Measurements from ENCODE around the gene MAD1L1.
"Not testable (repeated sequence)": the region's sequence is repeated elsewhere in the genome, so short reads cannot be mapped to it uniquely, and the experiment has no call there.

MAD1L1 gene

GRCh38 chr7:2042650-2043049 is 190.1 kb downstream of the MAD1L1 start:
- H3K9ac ChIP-seq (ENCODE audit: low read length): no peak overlapping the region
- no peaks in the 10 kb centered on the region for H3K36me3 ChIP-seq (ENCODE audit: insufficient read depth, low read length)
- H3K27ac ChIP-seq (ENCODE audit: low read depth, low read length): no peak overlapping the region
- no peaks in the 10 kb centered on the region for H3K4me1 ChIP-seq (ENCODE audit: insufficient read depth, low read length)
- H3K4me3 ChIP-seq (ENCODE audit: low read depth in 1 of 2, low read length in 2 of 2): no peak overlapping the region
- no peaks in the 10 kb centered on the region for H3K27me3 ChIP-seq (ENCODE audit: control insufficient read depth in 1 of 2, insufficient read depth in 2 of 2, low read length in 2 of 2)
- H3K9me3 ChIP-seq (ENCODE audit: low read length): no peaks in the 10 kb centered on the region

- no peaks in the 10 kb centered on the region for H3K4me1 ChIP-seq (ENCODE audit: insufficient read depth, low read length)
- H3K27me3 ChIP-seq (ENCODE audit: control insufficient read depth in 1 of 2, insufficient read depth in 2 of 2, low read length in 2 of 2): no peaks in the 10 kb centered on the region
- H3K4me3 ChIP-seq (ENCODE audit: low read depth in 1 of 2, low read length in 2 of 2): no peak overlapping the region
- no peaks in the 10 kb centered on the region for H3K9me3 ChIP-seq (ENCODE audit: low read length)
- no peak overlapping the region for H3K9ac ChIP-seq (ENCODE audit: low read length)
- no peak overlapping the region for H3K27ac ChIP-seq (ENCODE audit: low read depth, low read length)
- H3K36me3 ChIP-seq (ENCODE audit: insufficient read depth, low read length): no peaks in the 10 kb centered on the region
These were observed 191.0 kb downstream of the MAD1L1 start for GRCh38 chr7:2041496-2042367.

GRCh38 chr7:2040893-2041270 is 191.9 kb downstream of the MAD1L1 start:
- H3K9me3 ChIP-seq (ENCODE audit: low read length): no peaks in the 10 kb centered on the region
- H3K9ac ChIP-seq (ENCODE audit: low read length): no peak overlapping the region
- H3K4me3 ChIP-seq (ENCODE audit: low read depth in 1 of 2, low read length in 2 of 2): no peak overlapping the region
- no peaks in the 10 kb centered on the region for H3K36me3 ChIP-seq (ENCODE audit: insufficient read depth, low read length)
- H3K4me1 ChIP-seq (ENCODE audit: insufficient read depth, low read length): no peaks in the 10 kb centered on the region
- no peak overlapping the region for H3K27ac ChIP-seq (ENCODE audit: low read depth, low read length)
- H3K27me3 ChIP-seq (ENCODE audit: control insufficient read depth in 1 of 2, insufficient read depth in 2 of 2, low read length in 2 of 2): no peaks in the 10 kb centered on the region

GRCh38 chr7:2040201-2040892 is 192.4 kb downstream of the MAD1L1 start:
- Histone ChIP-seq H3K4me3 (ENCODE audit: low read depth in 1 of 2, low read length in 2 of 2) (no peak overlapping the region), H3K4me1 (ENCODE audit: insufficient read depth, low read length) (no peaks in the 10 kb centered on the region), H3K36me3 (ENCODE audit: insufficient read depth, low read length) (no peaks in the 10 kb centered on the region), H3K27ac (ENCODE audit: low read depth, low read length) (no peak overlapping the region), H3K27me3 (ENCODE audit: control insufficient read depth in 1 of 2, insufficient read depth in 2 of 2, low read length in 2 of 2) (no peaks in the 10 kb centered on the region), H3K9me3 (ENCODE audit: low read length) (no peaks in the 10 kb centered on the region), H3K9ac (ENCODE audit: low read length) (no peak overlapping the region)

GRCh38 chr7:2038931-2039728 is 193.6 kb downstream of the MAD1L1 start:
- no peaks in the 10 kb centered on the region for H3K9me3 ChIP-seq (ENCODE audit: low read length)
- H3K27me3 ChIP-seq (ENCODE audit: control insufficient read depth in 1 of 2, insufficient read depth in 2 of 2, low read length in 2 of 2): no peaks in the 10 kb centered on the region
- H3K36me3 ChIP-seq (ENCODE audit: insufficient read depth, low read length): no peaks in the 10 kb centered on the region
- H3K9ac ChIP-seq (ENCODE audit: low read length): no peak overlapping the region
- H3K4me1 ChIP-seq (ENCODE audit: insufficient read depth, low read length): no peaks in the 10 kb centered on the region
- H3K27ac ChIP-seq (ENCODE audit: low read depth, low read length): no peak overlapping the region
- H3K4me3 ChIP-seq (ENCODE audit: low read depth in 1 of 2, low read length in 2 of 2): no peak overlapping the region

- Histone ChIP-seq H3K9me3 (ENCODE audit: low read length) (no peaks in the 10 kb centered on the region), H3K9ac (ENCODE audit: low read length) (no peak overlapping the region), H3K27me3 (ENCODE audit: control insufficient read depth in 1 of 2, insufficient read depth in 2 of 2, low read length in 2 of 2) (no peaks in the 10 kb centered on the region), H3K4me1 (ENCODE audit: insufficient read depth, low read length) (no peaks in the 10 kb centered on the region), H3K4me3 (ENCODE audit: low read depth in 1 of 2, low read length in 2 of 2) (peak overlapping the region in 1 of 2 donors; percentile 16), H3K27ac (ENCODE audit: low read depth, low read length) (no peak overlapping the region), H3K36me3 (ENCODE audit: insufficient read depth, low read length) (no peaks in the 10 kb centered on the region)
These were observed 194.8 kb downstream of the MAD1L1 start for GRCh38 chr7:2037808-2038522.

- H3K9ac ChIP-seq (ENCODE audit: low read length): no peak overlapping the region
- no peaks in the 10 kb centered on the region for H3K4me1 ChIP-seq (ENCODE audit: insufficient read depth, low read length)
- no peaks in the 10 kb centered on the region for H3K9me3 ChIP-seq (ENCODE audit: low read length)
- no peak overlapping the region for H3K27ac ChIP-seq (ENCODE audit: low read depth, low read length)
- no peaks in the 10 kb centered on the region for H3K36me3 ChIP-seq (ENCODE audit: insufficient read depth, low read length)
- H3K4me3 ChIP-seq (ENCODE audit: low read depth in 1 of 2, low read length in 2 of 2): peak overlapping the region in 1 of 2 donors; percentile 16
- no peaks in the 10 kb centered on the region for H3K27me3 ChIP-seq (ENCODE audit: control insufficient read depth in 1 of 2, insufficient read depth in 2 of 2, low read length in 2 of 2)
These were observed 195.4 kb downstream of the MAD1L1 start for GRCh38 chr7:2037301-2037807.

GRCh38 chr7:2036786-2037185 is 196.0 kb downstream of the MAD1L1 start:
- H3K9me3 ChIP-seq (ENCODE audit: low read length): no peaks in the 10 kb centered on the region
- no peaks in the 10 kb centered on the region for H3K36me3 ChIP-seq (ENCODE audit: insufficient read depth, low read length)
- H3K4me3 ChIP-seq (ENCODE audit: low read depth in 1 of 2, low read length in 2 of 2): no peak overlapping the region
- H3K4me1 ChIP-seq (ENCODE audit: insufficient read depth, low read length): no peaks in the 10 kb centered on the region
- H3K27ac ChIP-seq (ENCODE audit: low read depth, low read length): no peak overlapping the region
- H3K9ac ChIP-seq (ENCODE audit: low read length): no peak overlapping the region
- H3K27me3 ChIP-seq (ENCODE audit: control insufficient read depth in 1 of 2, insufficient read depth in 2 of 2, low read length in 2 of 2): no peaks in the 10 kb centered on the region

- H3K27me3 ChIP-seq (ENCODE audit: control insufficient read depth in 1 of 2, insufficient read depth in 2 of 2, low read length in 2 of 2); H3K4me3 ChIP-seq (ENCODE audit: low read depth in 1 of 2, low read length in 2 of 2); H3K27ac ChIP-seq (ENCODE audit: low read depth, low read length); H3K36me3 ChIP-seq (ENCODE audit: insufficient read depth, low read length); H3K9ac ChIP-seq (ENCODE audit: low read length); H3K9me3 ChIP-seq (ENCODE audit: low read length); H3K4me1 ChIP-seq (ENCODE audit: insufficient read depth, low read length): not testable (repeated sequence)
These were observed 196.5 kb downstream of the MAD1L1 start for GRCh38 chr7:2036201-2036600.

- no peaks in the 10 kb centered on the region for H3K27me3 ChIP-seq (ENCODE audit: control insufficient read depth in 1 of 2, insufficient read depth in 2 of 2, low read length in 2 of 2)
- no peaks in the 10 kb centered on the region for H3K36me3 ChIP-seq (ENCODE audit: insufficient read depth, low read length)
- no peaks in the 10 kb centered on the region for H3K9me3 ChIP-seq (ENCODE audit: low read length)
- H3K27ac ChIP-seq (ENCODE audit: low read depth, low read length): no peak overlapping the region
- no peak overlapping the region for H3K4me3 ChIP-seq (ENCODE audit: low read depth in 1 of 2, low read length in 2 of 2)
- H3K4me1 ChIP-seq (ENCODE audit: insufficient read depth, low read length): no peaks in the 10 kb centered on the region
- H3K9ac ChIP-seq (ENCODE audit: low read length): no peak overlapping the region
These were observed 198.2 kb downstream of the MAD1L1 start for GRCh38 chr7:2034291-2035201.
